Fibroblast of skin of right biceps (primary cell): Measurements from ENCODE around the gene PRLR.
A peak's percentile ranks its signal among the peaks of the same experiment; 100 is the strongest.
"Not testable (repeated sequence)": the region's sequence is repeated elsewhere in the genome, so short reads cannot be mapped to it uniquely, and the experiment has no call there.

ENCODE experiments used
- DNase-seq: peaks from one replicate; pipeline ENCODE4 v3.0.0-alpha.2; 2013

Gene PRLR

GRCh38 chr5:35066260-35066795 lies 164.0 kb downstream of the PRLR start:
- DNase-seq, result no peak

GRCh38 chr5:35063414-35063813 lies 166.9 kb downstream of the PRLR start:
- DNase-seq, result peak; percentile 22

GRCh38 chr5:35061211-35061770 lies 169.0 kb downstream of the PRLR start:
- DNase-seq, result no peak

DNA sequence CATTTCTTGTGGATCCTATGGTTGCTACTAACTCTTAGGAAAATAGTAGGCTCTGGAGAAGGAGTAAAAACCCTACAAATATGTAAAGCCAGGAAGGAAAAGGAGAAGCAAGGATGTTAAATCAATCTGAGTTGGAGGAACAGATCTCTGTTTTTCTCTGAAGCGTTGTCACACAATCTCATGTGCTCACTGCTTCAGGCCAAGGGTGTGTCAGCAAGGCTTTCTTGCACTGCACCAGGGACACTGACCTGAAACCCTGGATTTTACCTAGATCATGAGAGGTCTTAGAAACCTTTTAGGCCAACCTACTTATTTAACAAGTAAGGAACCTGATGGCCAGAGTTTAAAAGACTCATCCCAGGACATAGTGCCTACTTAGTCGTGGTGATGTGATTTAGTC lies 170.1 kb downstream of the PRLR start:
- DNase-seq, result no peak

DNA sequence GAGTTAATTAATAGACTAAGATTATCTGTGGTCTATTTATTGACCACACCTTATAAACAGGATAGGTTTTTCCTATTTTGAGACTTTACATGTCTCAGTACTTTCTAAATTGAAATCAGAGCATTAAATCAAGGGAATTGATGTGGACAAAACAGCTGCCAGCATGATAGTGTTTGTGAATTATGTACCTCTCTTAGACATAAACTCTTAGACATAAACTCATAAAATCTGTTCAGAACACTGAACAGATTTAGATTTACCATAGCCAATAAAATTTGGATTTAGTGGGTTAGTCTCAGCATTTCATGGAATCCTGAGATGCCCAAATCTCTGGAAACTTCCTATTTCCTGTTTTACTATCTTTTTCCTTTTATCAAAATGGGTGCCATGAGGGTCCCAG lies 171.0 kb downstream of the PRLR start:
- no peak for DNase-seq

DNA sequence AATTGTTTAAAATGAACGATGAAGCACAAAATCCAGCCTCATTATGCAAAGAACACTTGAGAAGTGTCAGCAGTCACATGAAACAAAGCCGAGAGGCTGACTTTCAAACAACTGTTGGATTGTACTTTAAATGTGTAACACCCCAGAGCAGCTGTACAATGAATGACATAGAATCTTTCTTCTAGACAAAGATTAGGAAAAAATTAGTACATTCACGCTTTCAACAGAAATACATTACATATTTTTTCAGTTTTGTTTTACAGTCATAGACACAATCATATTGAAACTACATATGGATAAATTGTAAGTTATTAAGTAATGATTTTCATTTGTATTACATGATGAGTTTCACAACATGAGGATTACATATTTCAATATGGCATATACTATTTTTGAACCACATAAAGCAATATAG lies 171.9 kb downstream of the PRLR start:
- no peak for DNase-seq

DNA sequence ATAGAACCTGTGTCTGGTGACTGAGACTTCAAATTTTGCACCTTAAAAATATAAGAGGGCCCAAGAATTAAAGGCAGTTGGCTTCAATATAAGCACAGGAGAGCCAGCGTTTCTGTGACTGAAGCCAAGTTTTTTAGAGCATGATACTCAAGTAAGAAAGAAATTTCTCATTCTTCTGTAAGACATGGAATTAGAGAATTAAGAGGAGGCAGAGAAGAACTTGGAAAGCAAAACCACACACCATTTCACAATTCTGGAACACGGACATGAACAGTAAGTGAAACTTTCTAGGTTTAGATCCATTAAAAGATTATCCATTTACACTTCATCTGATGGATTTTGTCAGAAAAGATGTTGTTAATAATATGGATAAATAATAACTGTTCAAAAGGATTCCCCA lies 173.6 kb downstream of the PRLR start:
- no peak for DNase-seq

- no peak for DNase-seq
Observed at GRCh38 chr5:35052838-35053237, 177.4 kb downstream of the PRLR start.

DNA sequence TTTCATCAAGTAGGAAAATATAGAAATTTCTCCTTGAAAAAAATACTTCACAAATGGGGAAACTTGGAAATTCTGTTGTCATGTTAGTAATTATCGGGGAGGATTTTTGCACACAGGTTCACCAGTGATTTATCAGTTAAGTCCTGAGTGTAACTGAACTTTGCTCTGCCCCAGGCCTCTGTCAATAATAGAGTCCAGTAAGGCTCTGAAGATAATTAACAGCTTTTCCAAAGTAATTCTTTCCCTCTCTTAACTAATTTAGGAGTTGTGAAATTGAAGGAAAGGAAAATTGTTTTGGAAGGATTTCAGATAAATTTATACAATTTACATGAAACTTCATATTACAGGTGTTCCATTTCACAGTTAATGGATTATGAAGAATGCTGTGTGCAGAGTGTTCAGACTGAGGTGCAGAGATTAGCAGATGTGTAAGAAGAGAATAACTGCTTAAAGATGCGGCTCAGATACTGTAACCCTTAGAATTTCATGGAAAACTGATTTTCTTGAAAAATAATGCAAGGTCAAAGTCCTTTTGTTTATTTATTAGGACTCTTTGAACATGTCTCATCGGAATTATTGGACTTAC lies 179.7 kb downstream of the PRLR start:
- no peak for DNase-seq

- DNase-seq, result no peak
Observed at GRCh38 chr5:35048910-35049309, 181.4 kb downstream of the PRLR start.

- DNase-seq, result no peak
Observed at GRCh38 chr5:35047785-35048404, 182.4 kb downstream of the PRLR start, which contains the start of gene AGXT2. Gene AGXT2, minus strand, starts transcription at chr5:35047949. Its CDS starts 57 bp downstream, at chr5:35047892.

- DNase-seq, result peak; percentile 92
Observed at GRCh38 chr5:35046774-35047173, 183.5 kb downstream of the PRLR start.

- no peak for DNase-seq
Observed at GRCh38 chr5:35045280-35045679, 185.0 kb downstream of the PRLR start.

DNA sequence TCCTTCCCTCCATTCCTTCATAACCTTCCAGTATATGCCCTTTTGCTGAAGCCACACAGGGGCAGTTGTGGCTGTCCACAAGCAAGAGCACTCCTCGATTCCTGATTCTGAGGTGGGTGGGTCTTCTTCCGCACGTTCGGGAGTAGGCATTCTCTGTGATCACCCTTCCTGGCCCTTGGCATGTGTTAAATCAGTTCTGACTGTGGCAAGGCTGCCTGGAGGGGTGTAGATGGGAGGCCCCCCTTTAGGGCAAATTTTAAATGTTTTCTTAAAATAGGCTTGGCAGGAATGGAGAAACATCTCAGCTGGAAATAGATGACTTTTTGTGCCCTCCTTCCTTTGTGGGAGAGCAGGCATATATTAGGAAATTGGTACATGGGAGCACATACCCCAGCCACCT lies 185.6 kb downstream of the PRLR start:
- DNase-seq, result no peak

DNA sequence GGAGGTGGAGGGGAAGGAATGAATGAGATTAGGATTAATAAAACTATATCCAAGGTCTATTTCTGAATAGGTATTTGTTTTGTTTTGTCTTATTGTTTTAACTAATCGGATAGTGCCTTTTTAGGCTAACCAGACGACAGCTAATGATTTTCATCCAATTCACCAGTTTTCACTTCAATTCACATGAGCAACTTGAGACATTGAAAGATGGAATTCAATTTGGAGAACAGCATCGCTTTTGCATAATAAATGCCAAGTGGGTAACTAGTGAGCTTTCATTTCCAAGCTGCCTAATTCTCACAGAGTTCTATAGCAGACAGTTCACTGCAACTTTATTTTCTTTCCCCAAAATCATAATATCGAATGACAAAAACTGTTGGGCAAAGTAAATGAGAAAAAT lies 187.5 kb downstream of the PRLR start:
- no peak for DNase-seq

GRCh38 chr5:35041261-35041660 lies 189.0 kb downstream of the PRLR start:
- DNase-seq, result no peak

DNA sequence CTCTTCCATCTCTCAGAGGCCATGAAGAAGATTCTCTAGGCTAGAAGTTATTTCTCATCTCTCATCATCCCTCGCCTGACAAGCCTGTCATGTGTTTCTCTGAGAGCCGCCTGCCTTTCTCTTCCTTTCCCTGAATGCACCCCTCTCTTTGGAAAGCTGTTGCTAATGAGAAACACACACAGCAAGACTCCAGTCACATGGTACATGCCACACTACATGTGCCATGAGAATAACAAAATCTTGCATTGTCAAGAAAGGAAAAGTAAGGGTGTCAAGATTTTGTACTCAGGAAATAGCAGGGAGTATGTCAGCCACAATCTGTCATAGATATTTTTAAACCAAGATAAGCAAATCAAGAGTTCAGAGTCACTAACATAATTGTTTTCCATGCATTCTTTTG lies 191.4 kb downstream of the PRLR start:
- DNase-seq, result peak; percentile 31

- DNase-seq, result no peak
Observed at GRCh38 chr5:35036536-35036935, 193.8 kb downstream of the PRLR start.

DNA sequence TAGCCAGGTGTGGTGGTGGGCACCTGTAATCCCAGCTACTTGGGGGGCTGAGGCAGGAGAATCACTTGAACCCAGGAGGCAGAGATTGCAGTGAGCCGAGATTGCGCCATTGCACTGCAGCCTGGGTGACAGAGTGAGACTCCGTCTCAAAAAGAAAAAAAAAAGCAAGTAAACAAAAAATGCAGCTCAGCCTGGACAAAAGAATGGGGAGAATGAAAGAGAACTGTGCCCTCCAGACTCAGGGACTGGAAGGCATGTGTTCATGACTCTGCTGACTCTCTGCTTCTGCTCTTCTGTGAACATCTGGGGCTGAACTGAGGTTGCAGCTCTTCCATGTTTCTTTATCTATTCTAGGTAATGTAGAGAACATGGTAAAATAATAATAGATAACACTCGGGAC lies 194.4 kb downstream of the PRLR start:
- not testable (repeated sequence) for DNase-seq

GRCh38 chr5:35035271-35035670 lies 195.0 kb downstream of the PRLR start:
- DNase-seq, result peak; percentile 23

GRCh38 chr5:35032356-35032755 lies 197.9 kb downstream of the PRLR start:
- DNase-seq, result no peak

GRCh38 chr5:35031276-35031675 lies 199.0 kb downstream of the PRLR start:
- peak; percentile 61 for DNase-seq

DNA sequence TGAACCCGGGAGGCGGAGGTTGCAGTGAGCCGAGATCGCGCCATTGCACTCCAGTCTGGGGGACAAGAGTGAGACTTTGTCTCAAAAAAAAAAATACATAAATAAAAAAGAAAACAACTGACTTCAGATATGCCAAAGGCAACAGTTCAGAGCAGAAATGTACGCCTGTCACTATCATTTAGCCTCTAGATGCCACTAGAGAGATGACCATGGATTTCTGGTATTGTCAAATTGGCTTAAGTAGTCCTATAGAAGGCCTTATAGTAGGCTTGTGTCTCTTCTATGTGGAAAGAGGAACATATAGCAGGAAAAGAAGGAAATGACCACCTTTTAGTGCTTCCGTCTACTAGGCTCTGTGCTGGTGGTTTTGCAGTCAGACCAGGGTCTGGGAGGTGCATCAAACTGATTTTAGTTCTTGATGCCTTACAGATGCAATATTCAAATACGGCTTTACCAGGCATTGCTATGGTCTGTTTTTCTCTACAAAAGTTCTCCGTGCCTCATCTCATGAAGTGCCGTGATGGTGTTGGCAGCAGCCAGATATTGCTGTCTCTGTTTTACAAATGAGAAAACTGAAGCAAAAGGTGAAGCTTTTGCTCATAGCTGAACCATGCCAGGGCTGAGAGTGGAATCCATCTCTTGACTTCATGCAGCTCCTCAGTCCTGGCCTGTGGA lies 199.7 kb downstream of the PRLR start:
- no peak for DNase-seq

DNA sequence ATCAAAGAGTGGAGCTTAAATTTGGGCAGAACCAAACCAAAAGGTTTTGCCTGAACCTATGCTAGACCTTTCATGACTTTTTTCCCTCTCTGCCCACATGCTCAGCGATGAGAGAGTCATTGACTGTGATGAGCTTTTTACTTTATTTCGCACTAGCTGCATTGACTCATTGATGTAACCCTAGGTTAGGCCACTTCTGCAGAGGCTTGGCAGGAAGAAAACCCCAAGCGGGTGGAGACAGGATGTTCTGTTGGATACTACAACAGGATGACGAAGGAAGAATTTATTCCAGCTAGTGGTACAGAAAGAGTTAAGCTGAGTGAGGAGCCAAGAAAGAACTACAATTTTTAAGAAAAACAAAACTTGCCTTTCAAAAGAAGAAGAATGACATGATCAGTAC lies 201.0 kb downstream of the PRLR start:
- peak; percentile 76 for DNase-seq
